Measurements from ENCODE around the gene F2RL1.

- no peak for TF ChIP-seq EP300 (IDR thresholded peaks at IDR 0.05)
- TF ChIP-seq, protein P1, sequence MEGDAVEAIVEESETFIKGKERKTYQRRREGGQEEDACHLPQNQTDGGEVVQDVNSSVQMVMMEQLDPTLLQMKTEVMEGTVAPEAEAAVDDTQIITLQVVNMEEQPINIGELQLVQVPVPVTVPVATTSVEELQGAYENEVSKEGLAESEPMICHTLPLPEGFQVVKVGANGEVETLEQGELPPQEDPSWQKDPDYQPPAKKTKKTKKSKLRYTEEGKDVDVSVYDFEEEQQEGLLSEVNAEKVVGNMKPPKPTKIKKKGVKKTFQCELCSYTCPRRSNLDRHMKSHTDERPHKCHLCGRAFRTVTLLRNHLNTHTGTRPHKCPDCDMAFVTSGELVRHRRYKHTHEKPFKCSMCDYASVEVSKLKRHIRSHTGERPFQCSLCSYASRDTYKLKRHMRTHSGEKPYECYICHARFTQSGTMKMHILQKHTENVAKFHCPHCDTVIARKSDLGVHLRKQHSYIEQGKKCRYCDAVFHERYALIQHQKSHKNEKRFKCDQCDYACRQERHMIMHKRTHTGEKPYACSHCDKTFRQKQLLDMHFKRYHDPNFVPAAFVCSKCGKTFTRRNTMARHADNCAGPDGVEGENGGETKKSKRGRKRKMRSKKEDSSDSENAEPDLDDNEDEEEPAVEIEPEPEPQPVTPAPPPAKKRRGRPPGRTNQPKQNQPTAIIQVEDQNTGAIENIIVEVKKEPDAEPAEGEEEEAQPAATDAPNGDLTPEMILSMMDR (IDR thresholded peaks at IDR 0.05) = no peak
- no peak for TF ChIP-seq POLR2AphosphoS5 (IDR thresholded peaks at IDR 0.05)
- TF ChIP-seq POLR2A (IDR thresholded peaks at IDR 0.05; ENCODE audit: low read depth) = no peak
Observed at GRCh38 chr5:76805821-76806505, 12.9 kb upstream of the F2RL1 start.
